ENCODE results near the gene SPAG6.

The SPAG6 gene

GRCh38 chr10:22318772-22319171, 26.5 kb upstream of the SPAG6 start:
- peaks cover 10% of the 10 kb centered on the region; the same call in 1 of the 2 replicates for H4K20me1 ChIP-seq (ENCODE audit: low read depth, low read length)
- no peak overlapping the region for H3K27ac ChIP-seq (ENCODE audit: low read depth, low read length)
- H2AFZ ChIP-seq (ENCODE audit: low read depth, low read length, severe bottlenecking) = no peak overlapping the region
- H3K4me3 ChIP-seq (ENCODE audit: insufficient read depth, low read length, poor library complexity, severe bottlenecking) = no peak overlapping the region
- H3K27me3 ChIP-seq (ENCODE audit: low read length) = no peaks in the 10 kb centered on the region
- H3K9me2 ChIP-seq (replicated peaks; ENCODE audit: insufficient read depth, low read length) = no peaks in the 10 kb centered on the region
- no peaks in the 10 kb centered on the region for H3K9me3 ChIP-seq (ENCODE audit: insufficient read depth, low read length)
- H3F3A ChIP-seq (ENCODE audit: insufficient read depth) = peaks cover 39% of the 10 kb centered on the region
- TF ChIP-seq CTCF (IDR thresholded peaks at IDR 0.05; ENCODE audit: insufficient read depth, low read length, poor library complexity, severe bottlenecking) = no peak
- 0 out of 2 replicates have a peak, but pooled peaks cover 15% of the 10 kb centered on the region for H3K36me3 ChIP-seq (ENCODE audit: low read length)
- H3K9ac ChIP-seq (ENCODE audit: low read length) = no peak overlapping the region
- no peak overlapping the region for H3K4me2 ChIP-seq (ENCODE audit: low read depth, low read length, poor library complexity, severe bottlenecking)
- no peaks in the 10 kb centered on the region for H3K79me2 ChIP-seq (ENCODE audit: insufficient read depth, low read length)

DNA sequence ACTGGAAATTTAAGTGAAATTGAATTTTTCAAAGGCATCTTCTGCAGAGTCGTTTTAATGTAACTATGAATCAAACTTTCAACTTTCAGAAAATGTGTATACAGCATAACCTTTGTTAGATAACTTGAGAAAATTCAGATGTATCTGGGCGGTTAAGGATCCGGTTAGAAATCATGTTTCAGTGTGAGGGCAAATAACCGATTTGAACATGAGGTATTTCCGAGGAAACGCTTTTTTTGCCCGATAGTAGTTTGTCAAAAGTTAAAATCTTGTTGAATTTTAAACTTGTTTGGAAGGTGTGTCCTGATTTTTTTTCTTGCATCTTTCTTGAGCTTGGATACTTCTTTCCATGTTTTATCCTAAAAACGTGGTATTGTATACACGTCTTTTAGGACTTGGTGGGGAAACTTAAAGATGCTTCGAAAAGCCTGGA, 25.7 kb upstream of the SPAG6 start:
- no peak overlapping the region for H3K4me3 ChIP-seq (ENCODE audit: insufficient read depth, low read length, poor library complexity, severe bottlenecking)
- H3K36me3 ChIP-seq (ENCODE audit: low read length) = 0 out of 2 replicates have a peak, but pooled peaks cover 15% of the 10 kb centered on the region
- H3K9me2 ChIP-seq (replicated peaks; ENCODE audit: insufficient read depth, low read length) = no peaks in the 10 kb centered on the region
- H2AFZ ChIP-seq (ENCODE audit: low read depth, low read length, severe bottlenecking) = no peak overlapping the region
- peaks cover 17% of the 10 kb centered on the region for H4K20me1 ChIP-seq (ENCODE audit: low read depth, low read length)
- 0 out of 2 replicates have a peak, but pooled peaks cover 4% of the 10 kb centered on the region for H3K79me2 ChIP-seq (ENCODE audit: insufficient read depth, low read length)
- H3K9me3 ChIP-seq (ENCODE audit: insufficient read depth, low read length) = no peaks in the 10 kb centered on the region
- H3K9ac ChIP-seq (ENCODE audit: low read length) = no peak overlapping the region
- H3K4me2 ChIP-seq (ENCODE audit: low read depth, low read length, poor library complexity, severe bottlenecking) = peak overlapping the region; percentile 59
- peaks cover 39% of the 10 kb centered on the region for H3F3A ChIP-seq (ENCODE audit: insufficient read depth)
- no peaks in the 10 kb centered on the region for H3K27me3 ChIP-seq (ENCODE audit: low read length)
- TF ChIP-seq EZH2phosphoT487 (conservative IDR thresholded peaks at IDR 0.05; ENCODE audit: low read length) (no peak), CTCF (IDR thresholded peaks at IDR 0.05; ENCODE audit: insufficient read depth, low read length, poor library complexity, severe bottlenecking) (no peak)
- no peak overlapping the region for H3K27ac ChIP-seq (ENCODE audit: low read depth, low read length)

DNA sequence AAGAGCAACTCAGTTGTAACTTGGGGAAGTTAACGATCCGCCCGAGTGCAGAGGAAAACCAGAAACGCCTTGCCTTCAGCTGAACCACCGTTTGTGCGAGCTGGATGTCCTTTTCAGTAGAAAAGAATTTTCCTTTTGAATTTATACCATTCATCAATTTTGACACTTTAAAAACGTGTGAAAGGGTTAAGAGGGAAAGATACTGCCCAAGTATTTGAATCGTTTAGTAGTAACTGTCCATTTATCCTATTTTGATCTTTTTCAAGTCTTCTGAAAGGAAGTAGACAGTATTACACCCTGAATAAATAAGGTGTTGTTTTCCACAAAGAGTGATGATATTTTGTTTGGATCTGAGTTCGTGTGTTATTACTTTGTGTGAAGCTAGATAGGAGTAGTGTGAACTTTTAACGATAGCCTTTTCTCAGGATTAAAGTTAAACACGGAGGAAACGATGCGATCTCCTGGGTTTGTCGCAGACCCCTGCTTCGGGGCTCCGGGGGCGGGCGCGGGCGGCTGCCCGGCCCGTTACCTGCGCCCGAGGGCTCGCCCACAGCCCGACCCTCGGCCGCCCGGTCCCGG, 25.2 kb upstream of the SPAG6 start:
- Histone ChIP-seq H3K79me2 (ENCODE audit: insufficient read depth, low read length) (0 out of 2 replicates have a peak, but pooled peaks cover 4% of the 10 kb centered on the region), H2AFZ (ENCODE audit: low read depth, low read length, severe bottlenecking) (no peak overlapping the region), H4K20me1 (ENCODE audit: low read depth, low read length) (peaks cover 20% of the 10 kb centered on the region), H3K9me3 (ENCODE audit: insufficient read depth, low read length) (no peaks in the 10 kb centered on the region), H3K4me2 (ENCODE audit: low read depth, low read length, poor library complexity, severe bottlenecking) (peak overlapping the region; percentile 59), H3K27ac (ENCODE audit: low read depth, low read length) (no peak overlapping the region), H3K36me3 (ENCODE audit: low read length) (0 out of 2 replicates have a peak, but pooled peaks cover 15% of the 10 kb centered on the region), H3F3A (ENCODE audit: insufficient read depth) (peaks cover 35% of the 10 kb centered on the region), H3K4me3 (ENCODE audit: insufficient read depth, low read length, poor library complexity, severe bottlenecking) (peak overlapping the region; percentile 31), H3K9me2 (replicated peaks; ENCODE audit: insufficient read depth, low read length) (no peaks in the 10 kb centered on the region), H3K9ac (ENCODE audit: low read length) (peak overlapping the region; percentile 21; the same call in 1 of the 2 replicates), H3K27me3 (ENCODE audit: low read length) (no peaks in the 10 kb centered on the region)
- TF ChIP-seq EZH2phosphoT487 (conservative IDR thresholded peaks at IDR 0.05; ENCODE audit: low read length) (no peak), CTCF (IDR thresholded peaks at IDR 0.05; ENCODE audit: insufficient read depth, low read length, poor library complexity, severe bottlenecking) (no peak)

Data from SU-DHL-6 (cell line).